HL-60 (cell line): Measurements from ENCODE around the gene CLEC2L.

Experiments
- DNase-seq, 2 experiments: peaks; one replicate each; pipeline ENCODE4 v3.0.0-alpha.2; 2010 to 2020; ENCODE audit warnings: low read depth in 1 of 2, low spot score in 1 of 2
- H3K27ac ChIP-seq: fragments of 250-450 bp; sonication (Bioruptor Pico); replicated peaks from 2 replicates; pipeline ENCODE4 v1.5.1; 2020; ENCODE audit warnings: mild to moderate bottlenecking, moderate library complexity
- H3K27me3 ChIP-seq: fragments of 250-450 bp; sonication (Bioruptor Pico); 2 replicates; pipeline ENCODE4 v1.5.1; 2021; ENCODE audit warnings: mild to moderate bottlenecking, moderate library complexity; ENCODE audit not compliant: insufficient read depth, poor library complexity, severe bottlenecking
- H3K4me3 ChIP-seq: replicated peaks from 2 replicates; pipeline ENCODE4 v1.5.1; 2011; ENCODE audit warnings: mild to moderate bottlenecking, control low read depth, low read length; ENCODE audit not compliant: insufficient read depth
- CTCF ChIP-seq: IDR thresholded peaks from one replicate; pipeline ENCODE4 v1.5.1; 2011; ENCODE audit warnings: low read length, control low read depth, inconsistent platforms; ENCODE audit not compliant: insufficient read depth
- GABPA ChIP-seq: IDR thresholded peaks from 2 replicates; pipeline ENCODE4 v1.6.1; 2012; ENCODE audit warnings: low read depth
- POLR2AphosphoS5 ChIP-seq: IDR thresholded peaks from 2 replicates; pipeline ENCODE4 v1.6.1; 2012; ENCODE audit warnings: low read depth
- REST ChIP-seq: IDR thresholded peaks from 2 replicates; pipeline ENCODE4 v1.6.1; 2012; ENCODE audit warnings: low read depth; ENCODE audit not compliant: insufficient replicate concordance
- SPI1 ChIP-seq: IDR thresholded peaks from 2 replicates; pipeline ENCODE4 v1.6.1; 2012; ENCODE audit warnings: low read depth, mild to moderate bottlenecking, borderline replicate concordance

The CLEC2L gene

DNA sequence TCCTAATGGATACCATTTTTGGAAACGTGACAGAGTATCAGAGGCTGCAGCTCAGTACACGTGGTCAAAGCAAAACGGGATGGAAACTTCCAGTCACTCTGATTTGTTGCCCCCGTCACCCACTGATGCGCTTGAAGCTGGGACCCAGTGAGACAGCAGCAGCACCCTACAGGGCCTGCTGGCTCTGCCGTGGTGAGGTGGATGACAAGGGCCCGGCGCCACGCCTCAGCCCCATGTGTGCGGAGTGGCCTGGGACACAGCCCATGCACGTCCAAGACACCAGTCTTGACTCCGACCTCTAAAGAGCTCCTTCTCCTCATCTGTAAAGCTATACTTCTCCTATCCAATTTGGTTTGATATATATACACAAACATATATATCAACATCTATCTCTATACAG is 39.0 kb downstream of the CLEC2L start:
- Histone ChIP-seq H3K27me3 (no peaks in the 10 kb centered on the region), H3K4me3 (no peak overlapping the region), H3K27ac (no peak overlapping the region)
- no peak for TF ChIP-seq CTCF
- TF ChIP-seq GABPA = no peak
- TF ChIP-seq SPI1 = no peak
- TF ChIP-seq POLR2AphosphoS5 = no peak
- TF ChIP-seq REST = no peak
- no peak for DNase-seq

DNA sequence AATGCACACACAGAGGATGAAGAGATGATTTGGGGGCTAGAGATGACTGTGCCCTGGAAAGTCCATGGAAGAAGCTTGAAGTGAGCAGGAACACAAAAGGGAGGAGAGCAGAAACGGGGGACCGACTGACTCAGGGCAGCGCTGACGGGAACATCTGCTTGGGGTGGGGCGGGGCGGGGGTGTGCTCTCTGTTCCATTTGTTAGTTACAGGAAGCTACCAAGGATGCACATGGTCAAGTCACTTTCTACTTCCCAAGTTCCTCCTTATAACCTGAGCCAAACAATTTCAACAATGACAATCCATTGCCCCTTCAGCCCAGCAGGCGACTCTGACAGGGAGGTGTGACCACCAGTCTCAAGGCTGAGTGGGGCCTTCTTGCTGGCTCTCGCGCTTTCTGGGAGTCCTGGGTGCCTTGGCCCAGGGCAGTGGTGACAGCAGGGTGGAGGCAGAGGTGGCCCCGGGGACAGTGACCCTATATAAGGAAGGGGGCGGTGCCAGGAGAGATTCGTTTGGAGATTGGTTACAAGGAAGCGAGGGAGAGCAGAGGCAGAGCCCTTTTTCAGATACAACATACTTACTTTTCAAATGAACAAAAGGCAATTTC is 39.6 kb downstream of the CLEC2L start:
- Histone ChIP-seq H3K4me3 (no peak overlapping the region), H3K27me3 (no peaks in the 10 kb centered on the region), H3K27ac (no peak overlapping the region)
- TF ChIP-seq CTCF (no peak), GABPA (no peak), REST (no peak), POLR2AphosphoS5 (no peak), SPI1 (no peak)
- no peak for DNase-seq

DNA sequence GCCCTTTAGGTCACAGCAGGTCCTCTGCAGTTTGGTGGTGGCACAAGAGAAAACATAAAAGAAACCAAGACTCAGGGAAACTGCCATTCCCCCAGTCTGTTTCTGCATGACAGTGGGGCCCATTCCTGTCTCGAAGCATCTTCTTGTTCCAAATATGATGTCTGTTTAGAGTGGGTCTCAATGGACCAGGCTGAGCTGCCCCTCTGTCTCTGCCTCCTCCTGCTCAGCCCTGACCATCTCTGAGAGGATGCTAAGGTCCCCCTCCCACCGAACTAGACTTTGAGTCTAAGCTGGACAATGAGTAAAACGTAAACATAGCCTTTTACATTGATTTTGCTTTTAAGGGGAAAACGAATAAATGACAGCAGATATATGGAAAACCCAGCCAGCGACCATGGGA is 40.4 kb downstream of the CLEC2L start:
- Histone ChIP-seq H3K4me3 (no peak overlapping the region), H3K27ac (no peak overlapping the region), H3K27me3 (no peaks in the 10 kb centered on the region)
- DNase-seq = no peak
- no peak for TF ChIP-seq POLR2AphosphoS5
- no peak for TF ChIP-seq SPI1
- no peak for TF ChIP-seq REST
- TF ChIP-seq GABPA = no peak
- no peak for TF ChIP-seq CTCF
